Measurements from ENCODE around the gene GPR12.
A peak's percentile ranks its signal among the peaks of the same experiment; 100 is the strongest.
"Not testable (repeated sequence)": the region's sequence is repeated elsewhere in the genome, so short reads cannot be mapped to it uniquely, and the experiment has no call there.

Gene GPR12

DNA sequence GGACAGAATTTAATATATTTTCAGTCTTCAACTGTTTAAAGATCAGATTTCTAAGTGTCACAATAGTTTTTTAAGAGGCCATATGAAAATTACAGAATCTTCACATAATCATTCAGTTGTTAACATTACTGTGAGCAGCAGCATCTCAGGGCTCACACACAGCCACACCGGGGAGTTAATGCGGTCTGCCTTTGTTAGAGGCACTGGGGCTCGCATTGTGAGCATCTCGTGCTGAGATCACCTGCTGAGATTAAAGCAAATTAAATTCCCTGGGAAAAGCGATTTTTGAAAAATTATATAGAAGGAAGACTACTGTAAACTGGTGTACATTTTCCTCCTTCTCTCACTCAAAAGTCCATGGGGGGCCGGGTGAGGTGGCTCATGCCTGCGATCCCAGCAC lies 16.6 kb downstream of the GPR12 start:
- no peak for DNase-seq

DNA sequence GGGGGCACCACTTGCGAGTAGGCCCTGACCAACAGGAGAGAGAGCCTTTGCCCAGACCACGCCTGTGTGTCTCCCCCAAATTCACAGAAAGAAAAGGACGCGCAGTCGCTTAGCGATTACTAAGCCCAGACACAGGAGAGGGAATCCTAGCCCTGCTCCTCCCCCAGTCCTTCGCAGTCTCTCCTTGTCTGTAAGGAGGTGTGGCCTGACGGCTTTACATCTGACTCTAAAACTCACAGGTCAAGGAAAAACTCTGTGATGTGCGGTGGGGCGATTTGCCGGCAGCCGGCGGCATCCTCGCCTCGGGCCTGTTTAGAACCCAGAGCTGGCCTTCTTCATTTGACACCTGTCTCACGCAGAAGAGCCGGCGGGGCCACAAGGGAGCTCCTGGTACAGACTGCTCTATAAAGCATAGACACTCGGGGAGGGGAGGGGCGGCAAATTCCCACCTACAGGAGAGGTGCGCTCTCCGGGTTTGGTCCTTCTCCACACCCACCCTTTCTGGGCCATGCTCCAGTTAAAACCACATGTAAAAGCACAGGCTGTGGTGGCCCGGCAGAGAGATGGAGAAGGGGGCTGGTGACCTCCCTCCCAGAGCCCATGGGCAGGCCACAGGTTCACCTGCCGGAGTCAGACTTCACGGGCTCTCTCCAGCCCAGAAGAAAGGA lies 17.8 kb downstream of the GPR12 start:
- no peak for DNase-seq

DNA sequence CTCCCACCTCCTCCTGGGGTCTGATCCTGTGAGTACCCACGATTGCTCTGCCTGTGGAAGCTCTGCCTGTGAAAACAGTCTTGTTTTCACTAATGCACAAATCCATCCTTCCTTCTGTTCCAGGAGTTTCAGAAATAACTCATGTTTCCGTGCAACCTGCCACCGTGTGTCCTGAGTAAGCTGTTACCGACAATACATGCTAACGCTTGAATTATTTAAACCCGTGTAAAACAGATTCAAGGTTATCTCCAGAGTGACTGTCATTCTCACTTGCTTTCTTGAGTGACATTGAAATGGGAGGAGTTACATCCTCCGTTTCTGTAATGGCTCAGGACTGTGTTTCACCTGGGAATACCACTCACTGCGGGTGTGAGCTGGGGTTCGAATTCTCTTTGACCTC lies 24.9 kb downstream of the GPR12 start:
- no peak for DNase-seq

DNA sequence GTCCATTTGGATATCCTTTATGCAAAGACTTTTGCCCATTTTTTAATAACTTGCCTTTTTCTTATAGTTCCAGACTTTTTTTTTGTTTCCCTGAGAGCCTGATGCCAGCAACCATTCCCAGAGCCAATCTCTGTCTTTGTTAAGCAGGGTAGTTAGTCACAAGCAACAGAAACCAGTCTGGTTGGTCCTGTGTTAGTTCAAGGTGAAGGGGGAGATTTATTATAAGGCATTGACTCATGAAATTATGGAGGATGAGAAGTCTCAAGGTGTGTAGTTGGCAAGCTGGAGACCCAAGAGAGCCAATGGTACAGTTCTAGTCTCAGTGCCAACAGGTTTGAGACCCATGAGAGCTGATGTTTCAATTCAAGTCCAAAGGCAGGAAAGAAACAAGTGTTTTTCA lies 33.0 kb downstream of the GPR12 start:
- DNase-seq: no peak

DNA sequence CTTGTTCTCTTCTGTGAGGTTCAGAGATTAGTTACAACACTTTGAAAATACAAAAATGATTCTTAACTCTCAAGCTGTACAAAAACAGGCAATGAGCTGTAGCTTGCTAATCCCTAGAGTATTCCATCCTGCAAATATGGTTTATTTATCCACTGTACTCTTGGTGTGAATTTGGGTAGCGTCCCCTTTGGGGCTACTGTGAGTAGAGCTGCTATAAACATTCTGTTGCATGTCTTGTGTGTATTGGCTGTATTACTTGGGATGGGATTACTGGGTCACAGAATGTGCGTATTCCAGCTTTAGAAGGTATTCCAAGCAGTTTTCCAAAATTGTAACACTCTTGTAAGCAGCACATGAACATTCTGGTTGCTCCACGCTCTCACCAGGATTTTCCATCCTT lies 33.5 kb downstream of the GPR12 start:
- DNase-seq: no peak

DNA sequence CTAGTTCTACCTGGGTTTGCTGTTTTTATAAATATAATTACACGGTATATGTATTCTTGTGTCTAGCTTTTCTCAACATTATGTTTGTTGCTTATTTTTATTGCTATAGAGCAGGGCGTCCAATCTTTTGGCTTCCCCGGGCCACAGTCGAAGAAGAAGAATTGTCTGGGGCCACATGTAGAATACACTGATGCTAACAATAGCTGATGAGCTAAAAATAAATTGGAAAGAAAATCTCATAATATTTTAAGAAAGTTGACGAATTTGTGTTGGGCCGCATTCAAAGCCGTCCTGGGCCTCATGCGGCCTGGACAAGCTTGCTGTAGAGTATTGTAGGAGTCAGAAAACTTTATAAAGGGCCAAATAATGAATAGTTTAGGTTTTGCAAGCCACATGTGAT lies 33.9 kb downstream of the GPR12 start:
- no peak for DNase-seq

DNA sequence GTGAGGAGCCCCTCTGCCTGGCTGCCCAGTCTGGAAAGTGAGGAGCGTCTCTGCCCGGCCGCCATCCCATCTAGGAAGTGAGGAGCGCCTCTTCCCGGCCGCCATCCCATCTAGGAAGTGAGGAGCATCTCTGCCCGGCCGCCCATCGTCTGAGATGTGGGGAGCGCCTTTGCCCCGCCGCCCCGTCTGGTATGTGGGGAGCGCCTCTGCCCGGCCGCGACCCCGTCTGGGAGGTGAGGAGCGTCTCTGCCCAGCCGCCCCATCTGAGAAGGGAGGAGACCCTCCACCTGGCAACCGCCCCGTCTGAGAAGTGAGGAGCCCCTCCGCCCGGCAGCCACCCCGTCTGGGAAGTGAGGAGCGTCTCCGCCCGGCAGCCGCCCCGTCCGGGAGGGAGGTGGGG lies 37.0 kb downstream of the GPR12 start:
- not testable (repeated sequence) for DNase-seq

DNA sequence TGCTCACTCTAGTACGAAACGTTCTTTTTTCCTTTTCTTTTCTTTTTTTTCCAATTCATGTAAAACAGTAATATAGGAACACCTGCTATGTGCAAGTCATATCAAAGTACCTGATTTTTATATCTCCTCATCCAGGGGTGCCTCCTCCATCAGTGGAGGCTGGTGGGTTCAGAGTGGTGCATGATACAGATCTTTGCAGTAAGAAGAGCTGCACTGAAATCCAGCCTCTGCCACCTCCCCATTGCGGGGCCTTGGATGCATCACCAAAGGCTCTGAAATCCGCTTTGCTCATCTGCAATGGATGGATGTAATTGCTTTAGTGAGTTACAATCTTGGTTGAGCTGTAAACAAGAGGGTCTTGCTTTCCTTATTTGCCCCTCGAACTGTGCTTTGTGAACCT lies 38.3 kb downstream of the GPR12 start:
- no peak for DNase-seq

DNA sequence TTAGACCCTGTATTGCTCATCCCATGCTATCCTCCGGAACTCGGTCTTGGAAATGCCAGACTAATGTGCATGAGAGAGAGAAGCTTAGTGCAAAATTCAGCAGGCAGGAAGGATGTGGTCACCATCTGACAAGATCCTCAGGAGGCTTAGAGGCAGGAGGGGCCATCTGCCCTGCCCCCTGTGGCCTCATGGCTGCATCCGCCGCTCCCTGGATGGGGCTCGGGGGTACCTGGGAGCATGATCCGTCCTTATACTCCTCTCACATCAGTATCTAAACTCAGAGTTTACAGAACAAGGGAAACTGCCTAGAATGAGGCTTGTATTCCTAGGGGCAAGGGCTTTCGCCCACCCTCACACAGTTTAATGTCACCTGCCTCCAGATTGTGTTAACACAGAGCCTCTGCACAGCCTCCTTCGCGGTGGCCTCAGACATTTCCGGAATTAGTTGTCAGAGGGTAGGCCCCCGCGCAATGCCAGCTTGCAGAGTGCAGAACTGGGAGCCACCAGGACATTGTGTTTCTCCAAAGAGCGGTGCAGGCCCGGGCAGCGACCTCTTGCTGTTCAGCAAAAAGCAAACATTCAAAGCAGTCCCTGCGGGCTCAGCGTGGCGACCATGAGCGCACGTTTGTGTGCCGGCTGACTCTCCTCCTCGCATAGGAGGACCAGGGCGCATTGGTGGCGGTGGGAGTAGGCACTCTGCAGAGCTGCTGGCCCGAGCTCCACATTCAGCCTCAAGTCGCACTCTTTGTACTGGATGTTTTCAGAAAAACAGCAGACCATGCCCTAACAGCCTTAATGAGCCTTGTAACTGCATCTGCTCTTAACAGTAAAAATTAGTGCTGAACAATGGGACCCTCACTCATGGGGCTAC lies 39.1 kb downstream of the GPR12 start:
- peak; percentile 13 for DNase-seq

DNA sequence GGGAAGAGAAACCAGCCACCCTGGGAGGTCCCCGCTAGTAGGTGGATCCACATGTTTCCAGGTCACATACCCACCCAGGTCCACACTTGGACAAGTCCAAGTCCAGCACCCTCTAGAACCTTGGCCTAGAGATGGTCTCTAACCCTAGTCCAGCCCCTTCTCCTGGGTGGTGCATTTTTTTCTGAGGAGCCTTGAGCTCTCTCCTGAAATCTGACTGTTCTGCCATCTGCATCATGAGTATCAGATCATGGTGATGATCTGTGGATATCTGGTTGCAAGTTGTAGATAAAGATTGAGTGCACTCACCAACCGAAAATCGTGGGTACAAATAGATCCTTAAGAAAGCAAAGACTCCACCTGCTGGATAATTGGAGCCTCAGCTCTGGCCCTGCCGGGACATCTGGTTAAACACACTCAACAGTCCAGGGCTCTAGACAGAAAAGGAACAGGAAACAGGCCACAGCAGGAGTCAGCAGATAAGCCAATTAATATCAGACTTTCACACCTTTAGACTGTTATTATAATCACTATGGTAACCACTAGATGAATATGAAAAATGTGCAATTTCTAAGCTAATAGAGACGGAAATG lies 41.1 kb downstream of the GPR12 start:
- DNase-seq: no peak

DNA sequence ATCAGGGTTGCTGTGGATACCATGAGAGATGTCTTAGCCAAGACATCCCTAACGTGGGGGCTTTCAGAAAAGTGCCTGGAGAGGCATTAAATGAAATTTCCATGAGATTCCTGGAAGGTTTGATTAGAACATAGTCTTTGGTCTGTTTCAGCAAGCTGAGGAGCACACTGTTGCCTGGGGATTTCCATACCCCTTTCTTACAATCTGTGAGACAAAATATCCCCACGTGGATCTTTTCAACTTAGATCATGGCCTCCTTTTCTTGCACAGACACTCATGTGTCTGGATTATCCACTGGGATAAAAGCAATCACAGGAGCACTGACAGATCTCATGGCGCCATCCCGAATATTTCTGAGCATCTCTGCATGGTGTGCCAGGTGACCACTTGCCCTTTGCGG lies 41.7 kb downstream of the GPR12 start:
- DNase-seq: no peak

DNA sequence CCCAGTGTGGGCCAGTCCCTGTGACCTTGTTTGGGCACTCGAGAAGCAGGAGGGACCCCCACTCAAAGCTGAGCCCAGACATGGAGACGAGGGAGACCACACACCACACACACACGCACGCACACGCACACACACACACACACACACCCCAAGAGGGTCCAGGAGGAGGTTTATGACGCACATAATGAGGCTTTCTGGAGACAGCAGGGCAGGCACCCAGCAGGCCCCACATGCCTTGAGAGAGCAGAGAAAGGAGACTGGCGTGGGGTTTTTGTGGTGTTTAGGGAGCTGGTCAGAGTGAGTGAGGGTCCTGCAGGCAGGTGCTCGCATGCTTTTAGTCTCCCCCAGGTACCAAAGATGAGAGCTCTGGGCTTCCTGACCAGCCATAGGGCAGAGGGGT lies 42.4 kb downstream of the GPR12 start:
- no peak for DNase-seq

DNA sequence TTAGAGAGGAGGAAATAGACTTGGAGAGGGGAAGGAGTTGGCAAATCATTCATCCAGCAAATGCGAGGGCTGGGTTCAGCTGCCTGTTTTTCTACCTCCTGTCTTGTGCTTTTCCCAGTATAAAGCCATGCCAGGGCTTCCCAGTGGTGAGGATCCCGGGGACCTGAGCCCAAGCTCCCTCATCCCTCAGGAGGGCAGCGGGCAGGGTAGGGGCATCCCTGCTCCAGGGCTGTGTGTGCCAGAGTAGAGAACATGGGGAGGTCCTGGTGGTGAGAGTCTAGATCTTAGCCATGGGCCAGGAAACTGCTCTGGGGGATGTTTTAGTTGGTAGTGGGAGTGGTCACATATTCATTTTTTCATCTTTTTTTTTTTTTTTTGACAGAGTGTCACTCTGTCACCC lies 43.6 kb downstream of the GPR12 start:
- DNase-seq: no peak

DNA sequence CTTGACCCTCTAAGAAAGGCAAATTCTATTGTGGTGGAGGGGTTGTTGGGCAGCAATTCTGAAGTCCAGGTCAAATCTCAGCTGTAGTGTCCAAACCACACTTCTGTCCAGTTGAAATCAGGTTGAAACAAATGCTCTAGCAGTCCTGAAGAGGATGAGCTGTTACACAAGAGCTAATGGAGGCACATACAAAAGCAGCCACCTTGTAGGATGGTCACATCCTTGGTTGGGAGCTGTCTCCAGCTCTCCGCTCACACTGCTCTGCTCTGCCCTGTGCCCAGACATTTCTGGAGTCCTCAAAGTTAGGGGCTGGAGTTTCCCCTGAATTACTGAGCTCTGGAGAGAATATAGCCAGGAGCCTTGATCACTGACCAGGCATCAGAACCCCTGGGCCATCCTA lies 47.2 kb downstream of the GPR12 start:
- DNase-seq: no peak

DNA sequence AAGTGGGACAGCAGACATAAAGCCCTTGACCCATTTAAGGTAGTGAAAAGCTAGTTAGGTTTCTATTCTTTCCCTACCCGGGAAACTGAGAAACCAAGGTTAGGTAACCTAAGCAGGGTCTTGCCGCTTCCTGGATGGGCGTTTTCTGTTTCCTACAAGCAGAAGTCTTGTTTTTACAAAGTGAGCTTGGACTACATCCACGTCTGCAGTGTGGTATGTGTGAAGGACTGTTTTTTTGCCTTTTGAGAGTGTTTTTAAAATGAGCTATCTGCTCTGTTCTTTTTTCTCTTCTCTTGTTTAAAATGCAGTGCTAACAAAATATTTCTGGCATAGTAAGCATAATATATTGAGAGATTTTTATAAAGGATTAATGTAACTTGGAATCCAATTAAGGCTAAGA lies 49.4 kb downstream of the GPR12 start:
- no peak for DNase-seq

DNA sequence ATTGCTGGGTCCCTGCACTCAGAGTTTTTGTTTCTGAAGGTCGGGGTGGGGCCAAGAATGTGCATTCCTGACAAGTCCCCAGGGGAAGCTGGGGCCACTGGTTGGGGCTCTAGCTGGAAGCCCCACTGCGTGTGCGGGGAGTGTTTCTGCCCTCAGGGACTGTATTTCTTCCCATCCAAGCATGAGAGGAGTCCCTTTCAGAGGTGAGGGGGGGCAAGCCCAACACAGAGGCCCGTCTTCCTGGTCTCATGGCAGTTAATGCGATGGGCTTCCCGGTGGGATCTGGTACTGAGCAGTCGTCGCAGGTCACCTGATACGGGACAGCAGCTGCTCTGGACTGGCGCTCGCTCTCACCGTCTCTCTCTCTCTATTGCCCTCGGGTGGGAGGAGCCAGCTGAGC lies 50.4 kb downstream of the GPR12 start:
- no peak for DNase-seq

DNA sequence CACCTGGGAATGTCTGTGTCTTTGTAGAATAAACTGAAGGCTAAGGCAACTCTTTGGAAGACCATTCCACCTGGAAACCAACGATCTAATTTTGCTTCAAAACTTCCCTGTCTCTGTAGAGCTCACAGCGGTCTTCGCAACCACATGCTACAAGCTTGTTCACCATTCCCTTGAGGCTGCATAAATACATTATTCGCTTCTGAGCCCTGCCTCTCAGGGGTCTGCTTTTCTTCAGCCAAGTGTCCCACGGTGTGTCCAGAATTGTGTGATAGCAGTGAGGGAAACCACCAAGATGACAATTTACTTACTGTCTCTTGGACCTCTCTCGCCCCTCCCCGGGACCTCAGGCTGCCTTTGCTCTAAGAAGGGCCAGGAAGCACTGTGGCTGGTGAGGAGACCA lies 51.1 kb downstream of the GPR12 start:
- no peak for DNase-seq

DNA sequence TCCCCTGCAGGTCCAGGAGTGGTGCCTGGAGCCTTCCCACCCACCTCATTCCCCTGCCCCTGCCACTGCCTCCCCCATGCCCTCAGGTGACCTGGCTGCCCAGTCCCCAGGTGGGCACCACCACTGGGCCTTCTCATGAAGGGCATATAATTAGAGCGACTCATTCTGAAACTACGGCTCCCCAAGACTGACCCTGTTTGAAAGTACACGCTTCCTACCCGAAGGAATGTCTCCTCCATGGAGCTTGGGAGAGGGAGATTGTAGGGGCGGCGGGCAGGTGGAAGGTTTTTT lies 52.6 kb downstream of the GPR12 start:
- no peak for DNase-seq

DNA sequence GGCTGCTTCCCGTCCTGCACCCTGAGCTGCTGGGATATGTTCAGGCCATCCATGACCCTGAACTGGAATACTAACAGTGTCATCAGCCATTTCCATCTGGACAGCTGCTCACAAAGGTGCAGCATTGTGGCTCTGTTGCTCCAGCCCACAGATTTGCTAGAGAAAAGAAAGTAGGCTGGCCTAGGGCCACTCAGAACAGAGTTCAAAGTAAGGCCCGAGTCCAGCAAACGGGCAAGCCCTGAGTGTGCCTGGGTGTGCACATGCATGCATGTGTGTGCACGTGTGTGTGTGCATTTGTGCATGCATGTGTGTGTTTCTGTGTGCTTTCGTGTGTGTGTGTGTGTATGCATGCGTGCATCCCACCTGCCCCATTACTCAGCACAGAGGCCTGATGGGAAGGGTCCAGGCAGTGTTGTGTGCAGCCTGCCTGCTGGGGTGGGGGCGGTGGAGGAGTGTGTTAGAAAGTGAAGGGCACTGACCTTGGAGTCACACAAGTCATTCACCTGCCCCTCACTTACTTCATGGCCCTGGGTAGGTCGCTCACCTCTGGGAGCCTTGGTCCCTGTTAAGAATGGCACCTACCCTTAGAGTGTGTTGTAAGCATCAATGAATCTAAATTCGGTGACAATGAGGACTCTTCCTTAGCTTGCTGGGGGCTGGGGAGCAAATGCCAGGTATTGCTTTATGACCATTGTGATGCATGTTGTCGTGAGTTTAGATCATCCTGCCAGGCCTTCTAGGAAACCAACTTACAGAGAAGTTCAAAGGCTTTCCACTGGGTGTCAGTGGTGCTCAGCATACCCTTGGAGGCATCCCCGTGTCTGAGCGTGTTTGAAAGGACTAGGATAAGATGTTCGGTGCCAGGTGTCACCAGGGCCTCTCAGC lies 53.2 kb downstream of the GPR12 start:
- DNase-seq: peak; percentile 50

DNA sequence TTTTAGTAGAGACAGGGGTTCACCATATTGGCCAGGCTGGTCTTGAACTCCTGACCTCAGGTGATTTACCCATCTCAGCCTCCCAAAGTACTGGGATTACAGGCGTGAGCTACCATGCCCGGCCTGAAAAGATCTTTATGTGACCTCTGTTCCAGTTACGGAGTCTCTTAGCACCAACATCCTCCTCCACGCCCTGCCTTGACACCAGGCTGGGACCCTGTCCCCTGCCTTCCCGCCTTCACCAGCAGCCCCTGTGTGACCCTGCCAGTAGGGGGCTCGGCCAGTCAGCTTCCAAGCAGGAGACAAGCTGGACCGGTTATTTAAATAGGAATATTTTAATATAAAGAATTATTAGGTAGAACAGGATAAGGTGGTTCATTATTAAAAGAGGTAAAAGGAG lies 54.2 kb downstream of the GPR12 start:
- DNase-seq: no peak

DNA sequence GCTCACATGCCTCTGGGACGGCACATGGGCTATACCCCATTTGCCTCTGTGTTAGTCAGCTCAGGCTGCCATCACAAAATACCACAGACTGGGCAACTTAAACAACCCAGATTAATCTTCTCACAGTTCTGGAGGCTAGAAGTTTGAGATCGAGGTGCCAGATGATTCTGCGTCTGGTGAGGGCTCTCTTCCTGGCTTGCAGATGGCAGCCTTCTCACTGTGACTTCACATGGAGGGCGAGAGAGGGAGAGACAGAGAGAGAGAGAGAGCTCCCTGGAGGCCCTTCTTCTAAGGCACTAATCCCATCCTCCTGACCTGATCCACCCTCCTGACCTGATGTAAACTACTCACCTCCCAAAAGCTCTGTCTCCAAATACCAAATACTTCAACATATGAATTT lies 55.0 kb downstream of the GPR12 start:
- DNase-seq: no peak

Measured in NCI-H1436 (cell line).